ENCODE results near the gene RASD1. TPM values are rescaled to one million over a fixed set of nuclear protein-coding genes. Genes with fewer than 3 reads are reported as not detected.

RASD1 gene
- total and polyA plus RNA-seq, 4 donors = 0.89 to 46.7 (median 14.7) TPM

- WGBS = 86% methylated on average over 5 of the region's 5 CpGs
- no peak for DNase-seq (ENCODE audit: low spot score)
- H3K9ac ChIP-seq (ENCODE audit: low read depth in 1 of 2, low read length in 2 of 2) = no peak overlapping the region
- H3K4me3 ChIP-seq (ENCODE audit: low read depth in 1 of 3, low read length in 3 of 3) = no peak overlapping the region
- H3K4me1 ChIP-seq (ENCODE audit: control insufficient read depth in 4 of 4, insufficient read depth in 4 of 4, low read length in 3 of 4) = peaks cover 4 to 27% (median 11%) of the 10 kb centered on the region in 4 donors
- TF ChIP-seq, protein P1, sequence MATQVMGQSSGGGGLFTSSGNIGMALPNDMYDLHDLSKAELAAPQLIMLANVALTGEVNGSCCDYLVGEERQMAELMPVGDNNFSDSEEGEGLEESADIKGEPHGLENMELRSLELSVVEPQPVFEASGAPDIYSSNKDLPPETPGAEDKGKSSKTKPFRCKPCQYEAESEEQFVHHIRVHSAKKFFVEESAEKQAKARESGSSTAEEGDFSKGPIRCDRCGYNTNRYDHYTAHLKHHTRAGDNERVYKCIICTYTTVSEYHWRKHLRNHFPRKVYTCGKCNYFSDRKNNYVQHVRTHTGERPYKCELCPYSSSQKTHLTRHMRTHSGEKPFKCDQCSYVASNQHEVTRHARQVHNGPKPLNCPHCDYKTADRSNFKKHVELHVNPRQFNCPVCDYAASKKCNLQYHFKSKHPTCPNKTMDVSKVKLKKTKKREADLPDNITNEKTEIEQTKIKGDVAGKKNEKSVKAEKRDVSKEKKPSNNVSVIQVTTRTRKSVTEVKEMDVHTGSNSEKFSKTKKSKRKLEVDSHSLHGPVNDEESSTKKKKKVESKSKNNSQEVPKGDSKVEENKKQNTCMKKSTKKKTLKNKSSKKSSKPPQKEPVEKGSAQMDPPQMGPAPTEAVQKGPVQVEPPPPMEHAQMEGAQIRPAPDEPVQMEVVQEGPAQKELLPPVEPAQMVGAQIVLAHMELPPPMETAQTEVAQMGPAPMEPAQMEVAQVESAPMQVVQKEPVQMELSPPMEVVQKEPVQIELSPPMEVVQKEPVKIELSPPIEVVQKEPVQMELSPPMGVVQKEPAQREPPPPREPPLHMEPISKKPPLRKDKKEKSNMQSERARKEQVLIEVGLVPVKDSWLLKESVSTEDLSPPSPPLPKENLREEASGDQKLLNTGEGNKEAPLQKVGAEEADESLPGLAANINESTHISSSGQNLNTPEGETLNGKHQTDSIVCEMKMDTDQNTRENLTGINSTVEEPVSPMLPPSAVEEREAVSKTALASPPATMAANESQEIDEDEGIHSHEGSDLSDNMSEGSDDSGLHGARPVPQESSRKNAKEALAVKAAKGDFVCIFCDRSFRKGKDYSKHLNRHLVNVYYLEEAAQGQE (IDR thresholded peaks at IDR 0.05) = no peak
- TF ChIP-seq NR2F2 (IDR thresholded peaks at IDR 0.05) (no peak), SP1 (IDR thresholded peaks at IDR 0.05) (no peak), FOXA2 (IDR thresholded peaks at IDR 0.05) (no peak), JUND (IDR thresholded peaks at IDR 0.05) (no peak), GABPA (IDR thresholded peaks at IDR 0.05 in 1 of 2, conservative IDR thresholded peaks at IDR 0.05 in 1 of 2) (no peak), ZBTB33 (IDR thresholded peaks at IDR 0.05) (no peak), FOXA1 (IDR thresholded peaks at IDR 0.05) (no peak), RXRA (IDR thresholded peaks at IDR 0.05) (no peak)
- TF ChIP-seq, protein P2, sequence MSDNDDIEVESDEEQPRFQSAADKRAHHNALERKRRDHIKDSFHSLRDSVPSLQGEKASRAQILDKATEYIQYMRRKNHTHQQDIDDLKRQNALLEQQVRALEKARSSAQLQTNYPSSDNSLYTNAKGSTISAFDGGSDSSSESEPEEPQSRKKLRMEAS (IDR thresholded peaks at IDR 0.05) = no peak
- TF ChIP-seq, protein P3, sequence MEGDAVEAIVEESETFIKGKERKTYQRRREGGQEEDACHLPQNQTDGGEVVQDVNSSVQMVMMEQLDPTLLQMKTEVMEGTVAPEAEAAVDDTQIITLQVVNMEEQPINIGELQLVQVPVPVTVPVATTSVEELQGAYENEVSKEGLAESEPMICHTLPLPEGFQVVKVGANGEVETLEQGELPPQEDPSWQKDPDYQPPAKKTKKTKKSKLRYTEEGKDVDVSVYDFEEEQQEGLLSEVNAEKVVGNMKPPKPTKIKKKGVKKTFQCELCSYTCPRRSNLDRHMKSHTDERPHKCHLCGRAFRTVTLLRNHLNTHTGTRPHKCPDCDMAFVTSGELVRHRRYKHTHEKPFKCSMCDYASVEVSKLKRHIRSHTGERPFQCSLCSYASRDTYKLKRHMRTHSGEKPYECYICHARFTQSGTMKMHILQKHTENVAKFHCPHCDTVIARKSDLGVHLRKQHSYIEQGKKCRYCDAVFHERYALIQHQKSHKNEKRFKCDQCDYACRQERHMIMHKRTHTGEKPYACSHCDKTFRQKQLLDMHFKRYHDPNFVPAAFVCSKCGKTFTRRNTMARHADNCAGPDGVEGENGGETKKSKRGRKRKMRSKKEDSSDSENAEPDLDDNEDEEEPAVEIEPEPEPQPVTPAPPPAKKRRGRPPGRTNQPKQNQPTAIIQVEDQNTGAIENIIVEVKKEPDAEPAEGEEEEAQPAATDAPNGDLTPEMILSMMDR (IDR thresholded peaks at IDR 0.05; ENCODE audit: low read depth, low read length, missing input control) = no peak
- H3K36me3 ChIP-seq (ENCODE audit: control insufficient read depth in 4 of 4, insufficient read depth in 3 of 4, low read depth in 1 of 4, low read length in 3 of 4) = peaks cover 0 to 3% (median 0%) of the 10 kb centered on the region in 4 donors
- no peak overlapping the region for H3K27ac ChIP-seq (ENCODE audit: low read depth in 1 of 2, low read length in 2 of 2)
- H3K9me3 ChIP-seq (ENCODE audit: control insufficient read depth in 4 of 4, low read length in 3 of 4) = no peaks in the 10 kb centered on the region
- H3K27me3 ChIP-seq (ENCODE audit: control insufficient read depth in 4 of 4, insufficient read depth in 4 of 4, low read length in 3 of 4) = no peaks in the 10 kb centered on the region
Observed at GRCh38 chr17:17481860-17482259, 14.3 kb downstream of the RASD1 start.

- Histone ChIP-seq H3K4me3 (ENCODE audit: low read depth in 1 of 3, low read length in 3 of 3) (no peak overlapping the region), H3K27ac (ENCODE audit: low read depth in 1 of 2, low read length in 2 of 2) (no peak overlapping the region), H3K36me3 (ENCODE audit: control insufficient read depth in 4 of 4, insufficient read depth in 3 of 4, low read depth in 1 of 4, low read length in 3 of 4) (peaks cover 0 to 2% (median 0%) of the 10 kb centered on the region in 4 donors), H3K27me3 (ENCODE audit: control insufficient read depth in 4 of 4, insufficient read depth in 4 of 4, low read length in 3 of 4) (no peaks in the 10 kb centered on the region), H3K4me1 (ENCODE audit: control insufficient read depth in 4 of 4, insufficient read depth in 4 of 4, low read length in 3 of 4) (peaks cover 4 to 27% (median 11%) of the 10 kb centered on the region in 4 donors), H3K9ac (ENCODE audit: low read depth in 1 of 2, low read length in 2 of 2) (no peak overlapping the region), H3K9me3 (ENCODE audit: control insufficient read depth in 4 of 4, low read length in 3 of 4) (no peaks in the 10 kb centered on the region)
- no peak for DNase-seq (ENCODE audit: low spot score)
- TF ChIP-seq SP1 (IDR thresholded peaks at IDR 0.05) = no peak
- no peak for TF ChIP-seq EGR1 (IDR thresholded peaks at IDR 0.05; ENCODE audit: low read depth in 2 of 2)
- TF ChIP-seq YY1 (IDR thresholded peaks at IDR 0.05) = no peak
- 87% methylated on average over 6 of the region's 6 CpGs for WGBS
Observed at GRCh38 chr17:17480593-17481148, 15.5 kb downstream of the RASD1 start.

Measured in liver (tissue), 9 donors.